HCEC 1CT (cell line): ENCODE data around the gene PCNT.
"Not testable (repeated sequence)": the region's sequence is repeated elsewhere in the genome, so short reads cannot be mapped to it uniquely, and the experiment has no call there.

ENCODE experiments used
- DNase-seq: peaks from one replicate; pipeline ENCODE4 v3.0.0-alpha.2; 2017

PCNT gene

DNA sequence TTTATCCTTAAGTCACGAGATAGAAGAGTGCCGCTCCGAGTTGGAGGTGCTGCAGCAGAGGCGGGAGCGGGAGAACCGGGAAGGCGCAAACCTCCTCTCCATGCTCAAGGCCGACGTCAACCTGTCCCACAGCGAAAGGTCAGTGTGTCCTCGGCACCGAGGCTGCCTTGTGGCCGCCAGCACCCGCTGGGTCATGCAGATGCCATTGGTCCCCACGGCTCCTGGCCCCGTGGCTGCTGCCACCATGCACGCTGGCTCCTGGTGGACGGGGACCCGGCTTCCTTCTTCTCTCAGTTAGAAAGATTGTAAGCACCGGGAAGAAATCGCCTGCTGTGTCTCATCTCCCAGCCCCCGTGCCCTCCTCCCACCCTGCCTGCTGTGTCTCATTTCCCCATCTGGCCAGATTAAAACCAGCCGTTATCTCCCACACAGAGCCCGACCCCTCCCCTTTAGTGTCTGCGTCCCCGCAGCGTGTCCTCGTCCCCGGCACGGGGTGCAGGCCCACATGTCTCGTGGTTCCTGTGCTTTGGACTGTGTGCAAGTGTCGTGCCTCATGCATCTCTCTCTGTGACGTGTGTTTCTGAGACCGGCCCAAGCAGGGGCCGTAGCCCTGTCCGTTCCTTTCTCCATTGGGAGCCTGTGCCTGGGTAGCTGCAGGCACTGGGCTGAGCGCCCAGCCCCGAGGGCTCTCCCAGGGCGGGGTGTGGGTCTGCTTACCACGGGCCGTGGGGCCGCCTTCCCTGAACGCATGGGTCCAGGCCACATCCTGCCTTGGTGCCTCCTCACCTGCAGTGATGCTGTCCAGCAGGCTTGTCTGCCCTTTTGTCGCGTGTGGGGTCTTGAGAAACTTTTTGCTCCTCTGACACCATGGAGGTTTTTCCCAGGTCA is 62.1 kb downstream of the PCNT start:
- no peak for DNase-seq

- DNase-seq, result no peak
Observed at GRCh38 chr21:46386734-46387088, 62.8 kb downstream of the PCNT start.

GRCh38 chr21:46388206-46388880 is 64.4 kb downstream of the PCNT start:
- no peak for DNase-seq

DNA sequence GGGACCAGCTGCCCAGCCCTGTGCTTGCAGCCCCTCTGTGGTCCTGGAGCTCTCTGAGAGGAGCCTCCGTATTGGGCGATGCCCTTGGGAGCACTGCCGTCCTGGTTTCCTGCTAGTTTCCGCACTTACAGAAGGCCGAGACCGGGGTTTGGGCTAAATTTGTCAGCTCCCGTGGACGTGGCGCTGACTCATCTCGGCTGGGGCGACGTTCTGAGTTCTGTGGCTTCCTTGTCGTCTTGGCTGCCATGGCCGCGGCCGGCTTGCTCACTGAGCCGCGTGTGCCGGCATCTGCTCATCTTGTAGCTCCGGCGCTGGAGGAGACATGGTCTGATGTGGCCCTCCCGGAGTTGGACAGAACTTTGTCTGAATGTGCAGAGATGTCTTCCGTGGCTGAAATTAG is 64.9 kb downstream of the PCNT start:
- no peak for DNase-seq

DNA sequence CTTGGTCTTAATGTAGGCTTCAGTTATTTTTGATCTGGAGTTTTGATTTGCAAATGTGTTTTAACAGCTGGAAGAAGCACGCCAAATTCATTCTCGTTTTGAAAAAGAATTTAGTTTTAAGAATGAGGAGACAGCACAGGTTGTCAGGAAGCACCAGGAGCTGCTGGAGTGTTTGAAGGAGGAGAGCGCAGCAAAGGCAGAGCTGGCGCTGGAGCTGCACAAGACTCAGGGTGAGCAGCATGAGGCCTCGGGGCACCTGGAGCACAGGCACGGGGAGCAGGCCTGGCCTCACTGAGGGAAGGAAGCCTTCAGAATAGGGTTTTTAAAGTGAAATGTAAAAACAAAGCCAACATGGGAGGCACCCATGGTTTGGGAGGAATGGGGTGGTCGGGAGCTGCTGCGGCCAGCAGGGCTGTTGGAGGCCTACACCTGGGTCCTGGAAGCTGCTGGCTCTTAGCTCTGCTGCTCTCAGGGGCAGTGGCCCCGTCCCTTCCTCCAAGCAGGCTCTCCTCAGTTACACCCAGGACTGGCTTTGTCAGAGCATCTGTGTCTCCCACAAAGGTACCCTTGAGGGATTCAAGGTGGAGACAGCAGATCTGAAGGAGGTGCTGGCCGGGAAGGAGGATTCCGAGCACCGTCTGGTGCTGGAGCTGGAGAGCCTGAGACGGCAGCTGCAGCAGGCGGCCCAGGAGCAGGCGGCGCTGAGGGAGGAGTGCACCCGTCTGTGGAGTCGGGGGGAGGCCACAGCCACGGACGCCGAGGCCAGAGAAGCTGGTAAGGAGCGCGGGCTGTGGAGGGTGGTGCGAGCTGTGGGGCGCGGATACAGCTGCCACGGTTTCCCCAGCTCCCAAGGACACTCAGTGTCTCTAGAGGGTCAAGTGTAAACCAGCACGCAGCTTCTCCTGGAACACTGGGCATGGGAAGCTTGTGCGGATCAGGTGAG is 66.9 kb downstream of the PCNT start:
- no peak for DNase-seq

DNA sequence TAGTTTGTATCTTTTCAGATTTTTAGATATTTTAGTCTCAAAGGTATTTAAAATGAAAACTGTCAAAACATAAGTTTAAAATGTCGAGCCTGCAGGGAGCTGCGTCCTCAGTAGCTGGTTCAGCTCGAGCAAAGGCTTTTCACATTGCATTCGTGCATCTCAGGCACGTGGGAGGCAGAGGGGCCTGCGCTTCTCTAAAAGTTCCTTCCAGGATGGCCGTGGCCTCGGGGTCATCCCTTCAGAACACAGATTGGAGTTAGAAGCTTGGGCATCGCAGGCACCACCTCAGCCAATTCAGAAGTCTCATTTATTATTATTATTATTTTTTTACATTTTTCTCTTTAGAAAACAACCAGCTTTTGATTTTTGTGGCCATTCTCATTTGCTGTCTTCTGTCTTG is 67.8 kb downstream of the PCNT start:
- DNase-seq, result no peak

DNA sequence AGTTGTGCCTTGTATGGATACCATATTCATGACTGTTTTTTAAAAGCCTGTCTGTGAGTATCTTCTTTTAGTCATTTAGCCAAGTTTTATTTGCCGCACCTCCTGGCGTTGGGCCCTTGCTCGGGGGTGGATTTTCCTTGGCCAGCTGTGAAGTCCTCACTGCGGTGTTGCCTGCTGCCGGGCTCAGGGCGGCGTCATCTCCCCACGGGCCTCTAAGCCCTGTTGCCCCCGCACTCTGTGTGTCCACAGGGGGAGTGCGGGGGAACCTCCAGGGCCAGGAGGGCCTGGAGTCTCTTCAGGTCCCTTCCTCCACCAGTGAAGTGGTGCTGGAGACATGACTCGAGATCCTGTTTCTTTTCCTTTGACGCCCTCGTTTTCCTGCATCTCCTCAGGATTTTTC is 69.0 kb downstream of the PCNT start:
- DNase-seq, result no peak

- no peak for DNase-seq
Observed at GRCh38 chr21:46393451-46393940, 69.5 kb downstream of the PCNT start.

DNA sequence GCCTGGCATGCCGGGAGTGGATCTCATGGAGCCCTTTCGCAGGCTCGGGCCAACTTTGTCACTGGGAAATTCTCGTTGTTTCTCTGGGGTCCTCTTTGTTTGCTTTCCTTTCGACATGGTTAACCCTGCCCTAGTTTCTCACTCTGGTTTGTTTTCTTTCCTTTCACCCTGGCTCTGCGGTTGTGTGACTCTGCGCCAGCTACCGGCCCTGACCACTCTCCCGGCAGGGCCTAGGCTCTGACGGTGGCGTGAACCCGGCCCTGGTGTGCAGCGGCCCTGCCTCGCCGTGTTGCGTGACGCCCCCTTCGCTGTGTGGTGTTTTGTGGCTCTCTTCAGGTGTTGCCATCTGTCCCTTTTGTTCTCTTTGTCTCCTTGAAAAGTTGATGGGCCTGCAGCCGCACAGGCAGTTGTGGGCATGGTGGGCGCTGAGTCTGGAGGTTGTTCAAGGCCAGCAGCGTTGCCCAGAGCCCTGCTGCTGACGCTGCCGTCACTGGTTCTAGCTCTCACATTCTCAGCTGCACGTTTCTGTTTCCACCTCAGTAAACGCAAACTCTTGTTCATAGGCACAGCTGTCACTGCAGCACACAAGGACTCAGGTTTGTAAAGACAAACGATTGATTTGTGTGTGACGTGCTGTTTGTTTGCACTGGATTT is 70.1 kb downstream of the PCNT start:
- no peak for DNase-seq

- DNase-seq, result no peak
Observed at GRCh38 chr21:46394595-46395104, 70.7 kb downstream of the PCNT start.

DNA sequence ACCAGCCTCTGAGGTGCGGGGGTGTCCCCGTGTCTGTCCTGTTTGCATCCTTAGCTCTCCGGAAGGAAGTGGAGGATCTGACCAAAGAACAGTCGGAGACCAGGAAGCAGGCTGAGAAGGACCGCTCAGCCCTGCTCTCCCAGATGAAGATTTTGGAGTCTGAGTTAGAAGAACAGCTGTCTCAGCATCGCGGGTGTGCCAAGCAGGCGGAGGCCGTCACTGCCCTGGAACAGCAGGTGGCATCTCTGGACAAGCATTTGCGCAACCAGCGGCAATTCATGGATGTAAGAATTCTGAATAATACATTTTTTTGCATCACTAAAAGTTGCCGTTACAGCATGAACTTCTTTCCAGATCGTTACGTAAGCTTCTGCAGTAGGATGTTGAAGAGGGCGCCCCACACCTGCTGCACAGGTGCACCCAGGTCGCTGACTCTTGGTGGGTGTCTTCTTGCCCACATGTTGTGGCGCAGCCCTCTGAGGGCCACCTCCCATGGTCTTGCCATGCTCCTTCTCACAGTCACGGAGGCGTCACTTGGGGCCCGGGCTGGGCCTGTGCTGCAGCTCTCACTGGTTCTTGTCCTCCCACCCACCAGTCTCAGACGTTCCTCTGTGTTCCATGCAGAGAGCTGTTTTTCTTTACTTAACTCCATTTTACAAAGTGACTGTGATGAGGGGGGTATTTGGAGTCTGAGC is 73.4 kb downstream of the PCNT start:
- no peak for DNase-seq

GRCh38 chr21:46397993-46398392 is 74.0 kb downstream of the PCNT start:
- no peak for DNase-seq

- DNase-seq, result no peak
Observed at GRCh38 chr21:46399129-46399528, 75.2 kb downstream of the PCNT start.

GRCh38 chr21:46399686-46400085 is 75.7 kb downstream of the PCNT start:
- DNase-seq, result no peak

- no peak for DNase-seq
Observed at GRCh38 chr21:46401186-46401910, 77.4 kb downstream of the PCNT start.

DNA sequence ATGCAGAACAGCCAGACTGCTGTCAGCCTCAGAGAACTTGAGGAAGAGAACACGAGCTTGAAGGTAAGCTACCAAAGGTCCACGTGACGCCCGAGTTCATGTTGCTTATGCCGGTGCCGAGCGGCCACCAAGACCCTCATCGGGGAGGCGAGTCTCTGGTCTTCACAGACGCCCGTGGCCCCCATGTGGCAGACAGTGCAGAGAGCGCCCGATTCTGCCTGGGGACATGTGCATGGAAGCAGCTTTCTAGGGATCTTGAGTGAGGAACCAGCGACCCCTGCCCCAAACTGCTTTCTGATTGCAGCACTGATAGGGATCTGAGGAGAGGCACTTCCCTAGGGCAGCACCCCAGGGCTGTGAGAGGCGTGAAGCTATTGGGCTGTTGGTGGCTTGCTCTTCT is 78.5 kb downstream of the PCNT start:
- no peak for DNase-seq

- not testable (repeated sequence) for DNase-seq
Observed at GRCh38 chr21:46403234-46403811, 79.4 kb downstream of the PCNT start.

GRCh38 chr21:46404306-46404705 is 80.3 kb downstream of the PCNT start:
- no peak for DNase-seq

DNA sequence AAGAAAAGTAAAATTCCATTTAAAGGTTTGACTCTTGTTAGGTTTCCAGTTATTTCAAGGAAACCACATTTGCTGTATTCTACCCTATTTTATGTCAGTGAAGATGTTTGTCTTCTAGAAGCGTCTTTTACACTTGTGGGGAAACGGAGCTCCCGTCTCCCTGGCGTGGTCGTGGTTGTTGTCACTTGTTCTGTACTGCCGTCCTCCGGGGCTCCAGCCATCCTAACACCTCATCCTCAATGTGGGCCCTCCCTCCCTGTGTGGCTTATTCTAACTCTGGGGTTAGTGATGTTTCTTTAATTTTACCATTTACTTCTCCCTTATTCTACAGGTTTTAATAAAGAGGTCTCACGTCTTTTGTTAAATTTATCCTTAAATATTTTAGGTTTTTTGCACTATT is 82.0 kb downstream of the PCNT start:
- DNase-seq, result no peak

DNA sequence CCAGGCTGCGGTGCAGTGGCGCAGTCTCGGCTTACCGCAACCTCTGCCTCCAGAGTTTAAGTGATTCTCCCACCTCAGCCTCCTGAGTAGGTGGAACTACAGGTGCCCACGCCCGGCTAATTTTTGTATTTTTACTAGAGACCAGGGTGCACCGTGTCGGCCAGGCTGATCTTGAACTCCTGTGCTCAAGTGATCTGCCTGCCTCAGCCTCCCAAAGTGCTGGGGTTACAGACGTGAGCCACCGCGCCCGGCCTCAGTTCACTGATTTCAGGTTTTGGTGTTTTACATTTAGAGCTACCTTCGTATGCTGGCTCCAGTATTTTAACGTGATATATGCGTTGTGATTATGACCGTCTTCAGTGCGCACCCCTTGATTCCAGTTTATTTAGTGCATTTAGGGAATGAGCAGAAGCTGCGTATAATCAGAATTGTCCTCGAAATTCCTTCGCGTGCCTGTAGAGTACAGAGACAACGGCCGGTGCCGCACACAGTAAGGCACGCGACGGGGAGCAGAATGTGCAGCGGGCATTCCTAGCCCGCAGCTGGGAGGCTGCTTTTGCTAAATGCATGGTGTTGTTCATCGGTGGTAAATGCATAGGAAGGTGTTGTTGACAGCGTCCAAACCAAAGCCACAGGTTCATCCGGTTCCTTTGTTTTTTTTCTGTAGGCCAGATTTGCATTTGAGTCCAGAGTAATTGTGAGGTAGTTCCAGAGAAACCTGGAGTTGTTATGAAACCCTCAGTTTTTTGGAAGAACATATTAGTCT is 85.9 kb downstream of the PCNT start:
- no peak for DNase-seq
